MM.1S (cell line): ENCODE results near the gene TRPC3.

Source experiments
- EZH2 ChIP-seq: fragments of 300-600 bp; sonication (generic); optimal IDR thresholded peaks from 2 replicates; pipeline ENCODE3; 2017; ENCODE audit warnings: low read depth, mild to moderate bottlenecking, antibody characterized with exemption, low read length, mixed read lengths
- EZH2phosphoT487 ChIP-seq: fragments of 300-600 bp; sonication (generic); IDR thresholded peaks from 2 replicates; pipeline ENCODE4 v1.6.1; 2018; ENCODE audit warnings: antibody characterized with exemption, low read length
- TF ChIP-seq, protein P1 (sequence below): fragments of 300-600 bp; sonication (generic); IDR thresholded peaks from 2 replicates; pipeline ENCODE4 v1.5.1; 2016; ENCODE audit warnings: antibody characterized with exemption, low read length, mixed read lengths

DNA sequence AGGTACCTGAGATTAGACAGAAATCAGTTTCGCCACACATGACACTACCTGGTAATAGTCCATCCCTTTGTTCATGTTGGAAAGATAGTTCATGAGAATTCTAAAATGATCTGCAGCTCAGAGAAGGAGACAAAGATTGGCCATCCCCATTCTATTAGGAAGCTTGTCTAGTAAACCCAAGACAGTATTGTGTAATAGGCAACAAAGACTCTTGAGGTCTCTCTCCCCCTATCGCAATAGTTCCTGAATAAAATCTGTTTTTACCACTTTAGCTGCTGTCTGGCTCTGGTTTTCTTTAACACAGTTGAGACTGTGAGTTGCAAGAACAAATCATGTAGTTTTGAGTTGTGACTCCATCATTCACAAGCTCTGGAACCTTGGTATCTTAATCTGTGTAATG is 66.7 kb downstream of the TRPC3 start:
- TF ChIP-seq, protein P1, sequence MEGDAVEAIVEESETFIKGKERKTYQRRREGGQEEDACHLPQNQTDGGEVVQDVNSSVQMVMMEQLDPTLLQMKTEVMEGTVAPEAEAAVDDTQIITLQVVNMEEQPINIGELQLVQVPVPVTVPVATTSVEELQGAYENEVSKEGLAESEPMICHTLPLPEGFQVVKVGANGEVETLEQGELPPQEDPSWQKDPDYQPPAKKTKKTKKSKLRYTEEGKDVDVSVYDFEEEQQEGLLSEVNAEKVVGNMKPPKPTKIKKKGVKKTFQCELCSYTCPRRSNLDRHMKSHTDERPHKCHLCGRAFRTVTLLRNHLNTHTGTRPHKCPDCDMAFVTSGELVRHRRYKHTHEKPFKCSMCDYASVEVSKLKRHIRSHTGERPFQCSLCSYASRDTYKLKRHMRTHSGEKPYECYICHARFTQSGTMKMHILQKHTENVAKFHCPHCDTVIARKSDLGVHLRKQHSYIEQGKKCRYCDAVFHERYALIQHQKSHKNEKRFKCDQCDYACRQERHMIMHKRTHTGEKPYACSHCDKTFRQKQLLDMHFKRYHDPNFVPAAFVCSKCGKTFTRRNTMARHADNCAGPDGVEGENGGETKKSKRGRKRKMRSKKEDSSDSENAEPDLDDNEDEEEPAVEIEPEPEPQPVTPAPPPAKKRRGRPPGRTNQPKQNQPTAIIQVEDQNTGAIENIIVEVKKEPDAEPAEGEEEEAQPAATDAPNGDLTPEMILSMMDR = no peak
- TF ChIP-seq EZH2 = no peak
- TF ChIP-seq EZH2phosphoT487 = no peak
